IgD-negative memory B cell (primary cell): ENCODE results near the gene MSRB3. TPM values are rescaled to one million over a fixed set of nuclear protein-coding genes. Genes with fewer than 3 reads are reported as not detected.

Source experiments
- H3K27ac Mint-ChIP-seq, 3 donors: one replicate each; pipeline ENCODE4 v1.8.0; 2020 to 2022; ENCODE audit warnings: mild to moderate bottlenecking in 3 of 3, mixed read lengths in 3 of 3, moderate library complexity in 1 of 3
- H3K27me3 Mint-ChIP-seq: one replicate; pipeline ENCODE4 v1.8.0; 2021; ENCODE audit warnings: mixed read lengths
- H3K36me3 Mint-ChIP-seq: one replicate; pipeline ENCODE4 v1.8.0; 2020; ENCODE audit warnings: mild to moderate bottlenecking, mixed read lengths
- H3K4me1 Mint-ChIP-seq, 3 donors: one replicate each; pipeline ENCODE4 v1.8.0; 2020 to 2022; ENCODE audit warnings: mixed read lengths in 3 of 3, mild to moderate bottlenecking in 1 of 3
- H3K4me3 Mint-ChIP-seq, 4 donors: one replicate each; pipeline ENCODE4 v1.8.0; 2020 to 2022; ENCODE audit warnings: mild to moderate bottlenecking in 4 of 4, mixed read lengths in 4 of 4, moderate library complexity in 3 of 4
- H3K9me3 Mint-ChIP-seq, 3 donors: one replicate each; pipeline ENCODE4 v1.8.0; 2020 to 2021; ENCODE audit warnings: mixed read lengths in 3 of 3, mild to moderate bottlenecking in 1 of 3
- polyA plus RNA-seq: library from polyadenylated mRNA; unstranded; fragments of 300-500 nt; fragmentation: Illumina TruSeq; gene quantifications from one replicate; pipeline ENCODE4 v1.2.3, GENCODE V29; 2021

The MSRB3 gene
- not detected for polyA plus RNA-seq

DNA sequence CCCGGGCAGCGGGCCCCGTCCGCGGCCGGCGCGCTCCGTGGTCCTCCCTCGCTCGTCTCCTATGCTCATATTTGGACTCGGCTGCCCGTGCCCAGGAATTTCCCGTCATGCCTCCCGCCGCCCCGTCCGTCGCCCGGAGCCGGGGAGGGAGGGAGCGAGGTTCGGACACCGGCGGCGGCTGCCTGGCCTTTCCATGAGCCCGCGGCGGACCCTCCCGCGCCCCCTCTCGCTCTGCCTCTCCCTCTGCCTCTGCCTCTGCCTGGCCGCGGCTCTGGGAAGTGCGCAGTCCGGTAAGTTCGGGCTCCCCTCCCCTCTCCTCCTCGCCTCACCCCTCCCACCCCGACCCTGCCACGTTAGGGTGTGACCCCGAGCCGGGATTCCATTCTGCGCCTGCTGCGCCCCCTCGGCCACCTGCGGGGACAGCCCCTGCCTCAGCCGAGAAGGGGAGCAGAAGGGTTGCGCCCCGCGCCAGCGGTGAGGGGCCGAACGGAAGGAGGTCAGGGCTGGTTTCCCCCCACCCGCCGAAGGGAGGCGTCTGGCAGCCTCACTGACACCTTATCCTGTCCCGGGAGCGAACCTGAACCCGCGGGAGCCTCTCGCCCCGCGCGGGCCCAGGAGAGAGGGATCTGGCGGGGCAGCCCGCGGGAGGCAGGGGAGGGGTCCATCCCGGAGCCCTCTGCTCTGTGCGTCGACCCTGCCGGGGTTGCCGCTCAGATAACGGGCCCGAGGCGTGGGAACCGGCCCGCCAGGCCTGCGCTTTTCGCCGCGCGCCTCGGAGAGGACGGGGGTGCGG is at the start of gene MSRB3:
Gene MSRB3 (plus strand): TSS at position 108 of the 793 bp plus-strand sequence. CDS start 29,897 bp downstream, outside the sequence.
- no peaks in the 10 kb centered on the region for H3K36me3 Mint-ChIP-seq
- peak within 1 kb of the TSS; percentile 78 to 88 (median 81) for H3K4me3 Mint-ChIP-seq
- H3K4me1 Mint-ChIP-seq, result peaks cover 3 to 7% (median 5%) of the 10 kb centered on the region in 3 donors
- peaks cover 26% of the 10 kb centered on the region for H3K27me3 Mint-ChIP-seq
- H3K9me3 Mint-ChIP-seq, result no peaks in the 10 kb centered on the region
- H3K27ac Mint-ChIP-seq, result no peak within 1 kb of the TSS

GRCh38 chr12:65229441-65229840 is 49.0 kb upstream of the MSRB3 start:
- Mint-ChIP-seq H3K27ac (no peak overlapping the region), H3K9me3 (peaks cover 6 to 14% (median 9%) of the 10 kb centered on the region in 3 donors), H3K4me3 (no peak overlapping the region), H3K27me3 (no peaks in the 10 kb centered on the region), H3K36me3 (peaks cover 18% of the 10 kb centered on the region), H3K4me1 (peaks cover 14 to 17% (median 14%) of the 10 kb centered on the region in 3 donors)

DNA sequence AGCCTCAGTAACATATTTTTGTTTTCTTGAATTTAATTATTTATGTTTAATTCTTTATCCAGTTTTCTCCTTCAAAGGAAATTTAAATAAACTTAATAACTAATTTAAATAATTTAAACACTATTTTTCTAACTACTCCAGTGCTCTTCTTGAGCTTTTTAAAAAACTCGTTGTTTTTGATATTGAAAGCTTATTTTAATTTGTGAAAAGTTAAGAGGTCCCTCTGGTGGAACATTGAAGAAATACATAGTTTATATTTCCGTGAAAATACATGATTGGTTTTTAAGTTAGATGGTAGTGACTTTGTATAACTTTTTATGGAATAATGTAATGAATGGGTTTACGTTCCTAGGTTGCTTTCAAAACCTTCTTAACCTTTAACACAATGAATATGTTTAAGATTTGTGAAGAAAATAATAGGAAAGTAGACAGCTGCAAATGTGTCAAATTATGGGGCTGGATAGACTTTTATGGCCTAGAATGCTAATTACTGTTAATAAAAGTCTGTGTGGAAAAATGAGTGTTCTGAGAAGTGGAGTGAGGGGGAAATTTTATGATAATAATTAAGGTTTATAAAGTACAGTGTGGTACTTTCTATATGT is 45.9 kb upstream of the MSRB3 start:
- Mint-ChIP-seq H3K36me3 (peaks cover 12% of the 10 kb centered on the region), H3K27me3 (no peaks in the 10 kb centered on the region), H3K27ac (no peak overlapping the region), H3K9me3 (peaks cover 3 to 11% (median 6%) of the 10 kb centered on the region in 3 donors), H3K4me1 (peaks cover 6 to 14% (median 7%) of the 10 kb centered on the region in 3 donors), H3K4me3 (no peak overlapping the region)

DNA sequence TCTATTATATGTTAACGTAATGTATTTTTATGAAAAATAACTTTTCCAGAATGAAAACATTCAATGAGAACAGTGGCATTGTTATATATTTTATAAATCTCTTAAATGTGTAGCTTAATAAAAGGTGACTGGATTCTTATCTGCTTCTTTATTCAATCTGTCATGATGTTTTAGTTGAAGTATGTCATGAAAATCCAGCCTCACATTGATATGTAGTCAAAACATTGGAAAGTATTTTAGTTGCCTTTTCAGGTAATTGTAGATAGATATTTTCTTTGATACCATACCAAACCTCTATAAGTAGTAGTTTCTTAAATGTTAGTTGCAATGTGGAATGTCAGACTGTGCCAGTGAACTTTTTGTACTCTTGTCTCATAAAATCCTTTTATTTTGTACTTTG is 41.3 kb upstream of the MSRB3 start:
- Mint-ChIP-seq H3K27me3 (no peaks in the 10 kb centered on the region), H3K27ac (no peak overlapping the region), H3K36me3 (peaks cover 2% of the 10 kb centered on the region), H3K9me3 (no peaks in the 10 kb centered on the region), H3K4me1 (peaks cover 4 to 7% (median 5%) of the 10 kb centered on the region in 3 donors), H3K4me3 (no peak overlapping the region)

GRCh38 chr12:65238609-65239008 is 39.9 kb upstream of the MSRB3 start:
- no peaks in the 10 kb centered on the region for H3K27me3 Mint-ChIP-seq
- H3K27ac Mint-ChIP-seq, result no peak overlapping the region
- H3K4me3 Mint-ChIP-seq, result no peak overlapping the region
- H3K9me3 Mint-ChIP-seq, result no peaks in the 10 kb centered on the region
- H3K4me1 Mint-ChIP-seq, result no peaks in the 10 kb centered on the region
- peaks cover 4% of the 10 kb centered on the region for H3K36me3 Mint-ChIP-seq

- H3K36me3 Mint-ChIP-seq, result peaks cover 6% of the 10 kb centered on the region
- H3K9me3 Mint-ChIP-seq, result no peaks in the 10 kb centered on the region
- no peaks in the 10 kb centered on the region for H3K27me3 Mint-ChIP-seq
- H3K4me1 Mint-ChIP-seq, result no peaks in the 10 kb centered on the region
- H3K27ac Mint-ChIP-seq, result no peak overlapping the region
- H3K4me3 Mint-ChIP-seq, result no peak overlapping the region
Measured at GRCh38 chr12:65248656-65249633, 29.5 kb upstream of the MSRB3 start.

DNA sequence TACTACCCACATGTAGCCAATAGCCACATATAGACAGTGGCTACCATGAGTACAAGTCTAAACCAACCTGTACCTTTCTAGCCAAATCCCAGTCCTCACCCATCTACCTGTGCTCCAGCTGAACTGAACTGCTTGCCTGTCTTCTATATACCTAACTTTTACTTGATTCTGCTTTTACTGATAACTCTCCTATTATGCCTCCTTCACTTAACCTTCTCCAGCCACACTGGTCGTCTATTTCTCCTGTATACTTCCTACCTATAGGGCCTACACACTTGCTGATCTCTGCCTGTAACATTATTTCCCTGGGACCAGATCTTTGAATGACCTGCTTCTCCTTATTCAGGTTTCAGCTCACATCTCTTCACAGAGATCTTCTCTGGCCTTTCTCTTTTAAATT is 26.0 kb upstream of the MSRB3 start:
- H3K36me3 Mint-ChIP-seq, result no peaks in the 10 kb centered on the region
- peaks cover 0 to 3% (median 2%) of the 10 kb centered on the region in 3 donors for H3K9me3 Mint-ChIP-seq
- no peak overlapping the region for H3K4me3 Mint-ChIP-seq
- no peak overlapping the region for H3K27ac Mint-ChIP-seq
- no peaks in the 10 kb centered on the region for H3K27me3 Mint-ChIP-seq
- H3K4me1 Mint-ChIP-seq, result no peaks in the 10 kb centered on the region

GRCh38 chr12:65257986-65258385 is 20.5 kb upstream of the MSRB3 start:
- H3K4me3 Mint-ChIP-seq, result no peak overlapping the region
- no peak overlapping the region for H3K27ac Mint-ChIP-seq
- H3K9me3 Mint-ChIP-seq, result peaks cover 0 to 3% (median 2%) of the 10 kb centered on the region in 3 donors
- H3K36me3 Mint-ChIP-seq, result no peaks in the 10 kb centered on the region
- H3K27me3 Mint-ChIP-seq, result no peaks in the 10 kb centered on the region
- no peaks in the 10 kb centered on the region for H3K4me1 Mint-ChIP-seq

- Mint-ChIP-seq H3K9me3 (peaks cover 0 to 3% (median 2%) of the 10 kb centered on the region in 3 donors), H3K27me3 (no peaks in the 10 kb centered on the region), H3K36me3 (no peaks in the 10 kb centered on the region), H3K4me3 (no peak overlapping the region), H3K4me1 (no peaks in the 10 kb centered on the region), H3K27ac (no peak overlapping the region)
Measured at GRCh38 chr12:65259501-65259900, 19.0 kb upstream of the MSRB3 start.

- Mint-ChIP-seq H3K27me3 (peaks cover 3% of the 10 kb centered on the region), H3K27ac (no peak overlapping the region), H3K9me3 (no peaks in the 10 kb centered on the region), H3K36me3 (no peaks in the 10 kb centered on the region), H3K4me1 (no peaks in the 10 kb centered on the region), H3K4me3 (no peak overlapping the region)
Measured at GRCh38 chr12:65263777-65264176, 14.7 kb upstream of the MSRB3 start.

DNA sequence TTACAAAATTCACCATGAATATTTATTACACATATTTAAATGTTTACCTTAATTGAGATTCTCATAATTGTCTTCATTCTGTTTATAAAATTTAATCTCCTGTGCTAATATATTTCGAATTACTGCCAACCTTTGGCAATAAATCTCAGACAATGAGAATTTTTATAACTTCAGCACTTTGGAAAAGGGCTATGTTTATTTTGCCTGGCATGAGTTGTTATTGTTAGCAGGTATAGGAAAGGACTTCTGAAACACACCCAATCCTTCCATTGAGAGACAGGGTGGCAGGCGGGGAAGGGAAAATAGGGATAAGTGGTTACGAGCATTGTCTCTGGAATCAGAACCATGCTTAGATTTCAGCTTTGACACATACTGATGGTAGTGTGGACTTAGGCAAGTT is 12.1 kb upstream of the MSRB3 start:
- H3K36me3 Mint-ChIP-seq, result no peaks in the 10 kb centered on the region
- peaks cover 3% of the 10 kb centered on the region for H3K27me3 Mint-ChIP-seq
- no peak overlapping the region for H3K4me3 Mint-ChIP-seq
- H3K4me1 Mint-ChIP-seq, result no peaks in the 10 kb centered on the region
- no peak overlapping the region for H3K27ac Mint-ChIP-seq
- H3K9me3 Mint-ChIP-seq, result no peaks in the 10 kb centered on the region

- Mint-ChIP-seq H3K36me3 (no peaks in the 10 kb centered on the region), H3K4me1 (peaks cover 0 to 2% (median 0%) of the 10 kb centered on the region in 3 donors), H3K27ac (no peak overlapping the region), H3K27me3 (peaks cover 3% of the 10 kb centered on the region), H3K9me3 (no peaks in the 10 kb centered on the region), H3K4me3 (no peak overlapping the region)
Measured at GRCh38 chr12:65269603-65270002, 8.9 kb upstream of the MSRB3 start.

- H3K4me1 Mint-ChIP-seq, result peaks cover 4 to 5% (median 5%) of the 10 kb centered on the region in 3 donors
- H3K4me3 Mint-ChIP-seq, result no peak overlapping the region
- H3K36me3 Mint-ChIP-seq, result no peaks in the 10 kb centered on the region
- H3K9me3 Mint-ChIP-seq, result no peaks in the 10 kb centered on the region
- peaks cover 11% of the 10 kb centered on the region for H3K27me3 Mint-ChIP-seq
- H3K27ac Mint-ChIP-seq, result no peak overlapping the region
Measured at GRCh38 chr12:65274602-65275272, 3.7 kb upstream of the MSRB3 start.

DNA sequence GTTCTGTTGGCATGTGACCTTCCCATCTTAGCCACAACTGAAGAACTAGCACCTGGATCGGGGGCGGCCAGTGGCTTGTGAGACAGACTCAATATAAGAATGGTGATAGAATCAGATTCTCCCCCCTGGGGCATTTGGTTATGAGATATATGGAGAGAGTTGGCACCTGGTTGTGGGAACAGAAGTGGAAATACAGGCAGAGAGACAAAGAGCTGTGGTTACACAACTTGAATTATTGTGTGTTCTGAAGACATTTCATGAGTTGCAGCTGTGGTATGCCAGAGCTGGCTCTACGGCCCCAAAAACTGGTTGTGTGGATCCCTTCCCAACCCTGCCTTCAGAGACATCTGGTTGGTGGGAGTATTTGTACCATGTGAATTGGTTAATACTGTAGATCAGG is 2.9 kb upstream of the MSRB3 start:
- Mint-ChIP-seq H3K4me3 (no peak overlapping the region), H3K4me1 (peaks cover 4 to 7% (median 5%) of the 10 kb centered on the region in 3 donors), H3K27me3 (peaks cover 11% of the 10 kb centered on the region), H3K9me3 (no peaks in the 10 kb centered on the region), H3K27ac (no peak overlapping the region), H3K36me3 (no peaks in the 10 kb centered on the region)
